GM21447 (cell line): ENCODE measurements around the gene CATSPERE.

Source experiments
- ATAC-seq: cut with Tn5 transposase; IDR thresholded peaks from one replicate; pipeline ENCODE4 v1.9.1; 2021; ENCODE audit not compliant: unreplicated experiment

The CATSPERE gene, protein sequence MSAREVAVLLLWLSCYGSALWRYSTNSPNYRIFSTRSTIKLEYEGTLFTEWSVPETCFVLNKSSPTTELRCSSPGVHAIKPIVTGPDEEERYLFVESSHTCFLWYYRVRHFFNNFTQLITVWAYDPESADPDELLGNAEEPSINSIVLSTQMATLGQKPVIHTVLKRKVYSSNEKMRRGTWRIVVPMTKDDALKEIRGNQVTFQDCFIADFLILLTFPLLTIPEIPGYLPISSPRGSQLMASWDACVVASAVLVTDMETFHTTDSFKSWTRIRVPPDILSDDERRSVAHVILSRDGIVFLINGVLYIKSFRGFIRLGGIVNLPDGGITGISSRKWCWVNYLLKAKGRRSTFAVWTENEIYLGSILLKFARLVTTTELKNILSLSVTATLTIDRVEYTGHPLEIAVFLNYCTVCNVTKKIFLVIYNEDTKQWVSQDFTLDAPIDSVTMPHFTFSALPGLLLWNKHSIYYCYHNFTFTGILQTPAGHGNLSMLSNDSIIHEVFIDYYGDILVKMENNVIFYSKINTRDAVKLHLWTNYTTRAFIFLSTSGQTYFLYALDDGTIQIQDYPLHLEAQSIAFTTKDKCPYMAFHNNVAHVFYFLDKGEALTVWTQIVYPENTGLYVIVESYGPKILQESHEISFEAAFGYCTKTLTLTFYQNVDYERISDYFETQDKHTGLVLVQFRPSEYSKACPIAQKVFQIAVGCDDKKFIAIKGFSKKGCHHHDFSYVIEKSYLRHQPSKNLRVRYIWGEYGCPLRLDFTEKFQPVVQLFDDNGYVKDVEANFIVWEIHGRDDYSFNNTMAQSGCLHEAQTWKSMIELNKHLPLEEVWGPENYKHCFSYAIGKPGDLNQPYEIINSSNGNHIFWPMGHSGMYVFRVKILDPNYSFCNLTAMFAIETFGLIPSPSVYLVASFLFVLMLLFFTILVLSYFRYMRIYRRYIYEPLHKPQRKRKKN

GRCh38 chr1:244461245-244462071, at the start of gene CATSPERE:
TSS of gene CATSPERE (plus strand) at chr1:244461273. CDS start at chr1:244461430, 157 bp downstream.
- ATAC-seq, result peak; percentile 99

DNA sequence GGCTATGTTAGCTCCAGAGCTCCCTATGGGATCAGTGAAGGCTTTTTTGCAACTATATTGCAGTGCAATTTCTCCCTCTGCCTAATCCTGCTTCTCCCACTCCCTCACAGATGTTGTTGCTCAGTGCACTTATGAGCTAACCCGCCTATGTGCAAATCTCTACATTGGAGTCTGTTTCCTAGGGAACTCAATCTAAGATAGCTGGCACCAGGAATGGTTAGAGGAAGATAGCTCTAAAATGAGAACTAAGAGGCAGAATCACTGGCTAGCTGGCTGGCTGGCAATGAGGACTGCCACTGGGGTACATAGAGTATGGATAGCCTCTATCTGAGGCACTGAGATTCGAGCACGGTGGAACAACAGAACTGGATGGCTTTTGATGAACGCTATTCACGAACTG, 48.9 kb upstream of the CATSPERE start:
- ATAC-seq, result no peak

DNA sequence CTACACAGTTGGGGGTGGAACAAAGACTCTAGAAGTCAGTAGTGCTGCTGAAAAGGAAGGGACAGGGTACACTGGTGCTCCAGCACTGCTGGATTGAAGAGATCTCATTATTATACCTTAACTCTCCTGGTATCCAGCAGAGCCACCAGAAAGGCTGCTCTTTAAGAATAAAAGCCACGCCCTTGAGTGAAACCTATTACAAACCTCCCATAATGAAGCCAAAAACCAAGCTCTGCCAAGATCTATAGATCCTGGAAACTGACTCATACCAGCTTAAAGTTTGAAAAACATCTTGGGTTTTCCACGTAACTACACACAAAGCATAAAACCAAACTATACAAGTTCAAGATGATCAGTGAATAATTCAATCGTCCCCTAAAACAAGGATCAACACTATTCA, 47.3 kb upstream of the CATSPERE start:
- no peak for ATAC-seq

- no peak for ATAC-seq
Measured at GRCh38 chr1:244414543-244414942, 46.5 kb upstream of the CATSPERE start.

DNA sequence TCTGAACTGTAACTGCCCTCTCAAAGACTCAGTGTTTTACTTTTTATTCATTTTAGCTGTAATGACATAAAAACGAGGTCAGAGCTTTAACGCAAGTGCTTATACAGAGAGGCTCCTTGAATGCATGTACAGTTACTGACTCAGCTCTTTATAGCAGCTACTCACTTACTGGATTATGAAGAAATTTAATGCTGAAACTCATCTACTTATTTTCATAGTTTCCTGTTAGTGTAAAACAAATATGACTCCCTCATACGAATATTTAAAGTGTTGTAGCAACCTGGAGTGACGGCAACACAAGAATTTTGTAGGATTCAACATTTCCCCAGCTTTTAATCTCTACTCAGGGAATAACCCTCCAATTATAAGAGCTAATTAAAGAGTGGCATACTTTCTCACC, 42.0 kb upstream of the CATSPERE start:
- no peak for ATAC-seq

- no peak for ATAC-seq
Measured at GRCh38 chr1:244422174-244422573, 38.9 kb upstream of the CATSPERE start.

- no peak for ATAC-seq
Measured at GRCh38 chr1:244424649-244425334, 36.3 kb upstream of the CATSPERE start.

DNA sequence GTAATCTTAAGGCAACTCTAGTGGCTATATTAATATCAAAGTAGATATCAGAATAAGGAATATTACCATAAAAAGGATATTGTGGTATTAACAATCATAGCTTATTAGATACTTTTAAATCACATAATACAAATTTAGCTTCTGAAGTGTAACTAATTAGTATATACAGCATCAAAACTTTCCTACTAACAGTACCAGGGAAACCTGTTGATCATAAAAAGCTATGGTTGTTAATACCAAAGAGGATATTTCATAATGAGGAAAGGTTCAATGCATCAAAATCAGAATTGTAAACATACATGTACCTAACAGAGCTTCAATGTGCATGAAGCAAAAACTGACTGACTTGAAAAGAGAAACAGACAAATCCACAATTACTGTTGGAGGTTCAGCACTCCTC, 33.4 kb upstream of the CATSPERE start:
- ATAC-seq, result no peak

- ATAC-seq, result no peak
Measured at GRCh38 chr1:244429818-244430217, 31.3 kb upstream of the CATSPERE start.

DNA sequence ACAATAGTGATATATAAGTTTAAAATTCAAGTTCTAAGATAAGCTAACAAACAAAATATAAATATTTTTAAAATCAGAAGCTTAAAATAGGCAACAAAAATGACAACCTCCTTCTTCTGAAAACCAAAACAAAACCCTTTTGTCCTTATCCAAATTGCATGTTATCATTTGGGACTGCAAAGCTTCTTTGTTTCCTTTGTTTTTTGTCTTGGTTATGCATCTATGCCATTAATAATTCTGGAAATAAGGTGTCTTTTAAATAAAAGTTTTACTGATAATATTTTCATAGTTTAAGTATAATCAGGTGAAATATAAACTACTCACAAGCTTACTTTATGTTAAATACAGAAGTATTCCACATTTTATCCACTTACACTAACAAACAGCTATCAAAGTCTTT, 29.9 kb upstream of the CATSPERE start:
- no peak for ATAC-seq

DNA sequence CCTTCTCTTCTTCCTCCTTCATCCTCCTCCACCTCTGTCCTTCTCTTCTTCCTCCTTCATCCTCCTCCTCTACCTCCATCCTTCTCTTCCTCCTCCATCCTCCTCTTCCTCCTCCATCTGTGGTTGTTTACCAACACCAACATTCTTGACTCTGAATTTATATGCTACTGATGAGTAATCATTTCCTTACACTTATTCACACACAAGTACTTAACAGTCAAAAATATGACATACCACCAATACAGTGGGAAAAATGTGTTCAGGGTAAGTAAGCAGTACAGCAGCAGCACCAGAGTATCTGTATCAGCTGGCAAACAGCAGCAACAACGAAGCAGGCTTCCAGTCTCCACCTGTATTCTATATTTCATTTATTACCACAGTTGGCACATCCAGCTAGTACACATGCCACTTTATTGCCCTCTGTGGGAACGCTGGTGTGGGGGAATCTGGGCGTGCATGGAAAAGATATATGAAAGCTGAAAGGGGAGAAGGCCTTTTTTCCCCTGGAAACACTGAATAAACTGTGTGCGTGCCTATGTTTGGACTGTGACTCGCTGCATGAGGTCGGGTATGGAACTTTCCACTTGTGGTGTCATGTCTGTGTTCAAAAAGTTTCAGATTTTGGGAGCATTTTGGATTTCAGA, 25.4 kb upstream of the CATSPERE start:
- no peak for ATAC-seq

GRCh38 chr1:244436336-244437085, 24.6 kb upstream of the CATSPERE start:
- no peak for ATAC-seq

DNA sequence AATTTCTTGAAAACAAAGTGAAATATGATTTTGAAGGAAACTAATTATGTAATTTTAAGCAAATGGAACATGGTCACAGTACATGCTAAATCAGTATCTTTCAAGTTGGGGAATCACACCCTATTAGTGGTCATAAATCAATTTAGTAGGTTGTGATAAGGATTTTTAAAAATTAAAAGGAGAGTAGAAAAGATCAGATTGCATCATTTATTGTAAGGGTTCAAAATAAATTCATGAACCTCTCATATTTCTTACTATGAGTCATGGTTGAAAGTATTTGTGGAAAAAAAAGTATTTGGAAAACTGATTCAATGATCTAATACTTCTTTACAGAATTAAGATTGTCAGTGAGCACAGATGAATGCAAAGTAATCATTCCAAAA, 24.0 kb upstream of the CATSPERE start:
- ATAC-seq, result no peak

DNA sequence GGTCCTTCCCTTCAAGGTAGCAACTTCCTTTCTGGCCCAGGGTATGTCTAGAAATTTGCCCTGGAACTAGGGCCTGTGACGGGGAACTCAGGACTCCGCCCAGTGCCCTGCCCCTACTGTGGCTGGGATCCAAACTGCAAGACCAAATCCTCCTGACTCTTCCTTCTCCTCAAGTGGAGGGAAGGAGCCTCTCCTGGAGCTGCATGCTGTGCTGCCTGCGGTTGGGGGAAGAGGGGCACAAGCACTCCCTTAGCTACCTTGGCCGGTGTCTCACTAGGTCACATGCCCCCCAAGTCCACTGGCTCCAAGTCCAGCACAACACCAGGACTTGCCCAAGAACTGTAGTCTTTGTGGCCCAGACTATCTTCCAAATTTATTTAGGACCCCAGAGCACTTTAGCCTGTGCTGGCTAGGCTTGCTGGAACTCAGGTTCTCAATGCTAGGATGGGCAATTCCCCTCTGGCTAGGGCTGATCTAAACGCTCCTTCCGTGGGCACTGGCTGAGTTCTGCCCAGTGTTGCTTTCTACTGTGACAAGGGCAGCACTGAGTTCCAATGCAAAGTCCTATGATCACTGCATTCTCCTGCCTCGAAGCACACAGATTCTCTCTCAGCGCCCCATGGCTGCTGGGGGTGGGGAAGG, 21.6 kb upstream of the CATSPERE start:
- no peak for ATAC-seq

GRCh38 chr1:244442850-244443249, 18.2 kb upstream of the CATSPERE start:
- no peak for ATAC-seq

DNA sequence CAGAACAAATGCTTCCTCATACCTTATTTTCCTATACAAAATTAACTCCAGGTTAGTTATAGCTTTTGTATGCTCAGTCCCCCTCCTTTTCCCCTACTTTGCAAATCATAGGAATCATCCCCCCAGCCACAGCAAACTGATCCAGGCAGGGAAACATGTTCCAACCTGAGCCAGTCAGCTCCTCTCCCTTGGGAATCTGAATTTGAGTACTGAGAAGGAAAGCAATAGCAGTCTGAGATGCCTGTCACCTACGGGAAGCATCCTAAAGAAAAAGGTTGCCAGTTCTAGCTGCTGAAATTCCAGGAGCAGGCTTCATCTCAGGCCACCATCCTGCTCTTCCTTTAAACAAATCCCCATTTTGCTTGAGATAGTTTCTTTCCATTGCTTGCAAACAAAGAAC, 16.2 kb upstream of the CATSPERE start:
- no peak for ATAC-seq

GRCh38 chr1:244445320-244446181, 15.5 kb upstream of the CATSPERE start:
- ATAC-seq, result no peak

DNA sequence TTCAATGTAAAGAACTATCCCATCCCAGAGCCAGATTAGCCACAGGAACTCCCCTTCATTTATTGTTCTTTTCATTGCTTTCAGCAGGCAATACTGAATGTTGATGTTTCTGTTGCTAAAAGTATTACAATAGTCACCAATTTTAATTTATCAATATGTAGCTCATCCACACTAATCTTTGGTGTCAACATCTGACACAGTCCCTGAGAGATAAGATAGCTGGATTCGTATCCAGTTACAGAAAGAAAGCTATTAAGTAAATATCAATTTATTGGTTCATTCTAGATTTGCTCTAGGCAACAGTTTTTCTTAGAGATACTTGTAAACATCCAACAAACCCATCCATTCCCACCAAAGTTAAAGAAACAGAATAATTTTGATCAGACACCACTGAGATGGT, 14.0 kb upstream of the CATSPERE start:
- ATAC-seq, result no peak
